Suppressor macrophage (primary cell): ENCODE results near the gene GPATCH4.
A peak's percentile ranks its signal among the peaks of the same experiment; 100 is the strongest.

Experiments used
- DNase-seq, 4 experiments: peaks; one replicate each; pipeline ENCODE4 v3.0.0-alpha.2; 2020 to 2022

The GPATCH4 gene

GRCh38 chr1:156544592-156545102 lies 56.6 kb downstream of the GPATCH4 start:
- peak in 2 of 4 experiments; percentile 22 to 25 for DNase-seq
